IMR-90 (cell line): Measurements from ENCODE around the gene DPF3.

Experiments used
- CEBPB ChIP-seq: IDR thresholded peaks from 2 replicates; pipeline ENCODE4 v1.6.1; 2012; ENCODE audit warnings: low read depth, low read length, improper control_type of control experiment
- TF ChIP-seq, protein P1 (sequence below): conservative IDR thresholded peaks from 2 replicates; pipeline ENCODE4 v1.5.1; 2012; ENCODE audit warnings: mild to moderate bottlenecking, low read depth, low read length, improper control_type of control experiment

DNA sequence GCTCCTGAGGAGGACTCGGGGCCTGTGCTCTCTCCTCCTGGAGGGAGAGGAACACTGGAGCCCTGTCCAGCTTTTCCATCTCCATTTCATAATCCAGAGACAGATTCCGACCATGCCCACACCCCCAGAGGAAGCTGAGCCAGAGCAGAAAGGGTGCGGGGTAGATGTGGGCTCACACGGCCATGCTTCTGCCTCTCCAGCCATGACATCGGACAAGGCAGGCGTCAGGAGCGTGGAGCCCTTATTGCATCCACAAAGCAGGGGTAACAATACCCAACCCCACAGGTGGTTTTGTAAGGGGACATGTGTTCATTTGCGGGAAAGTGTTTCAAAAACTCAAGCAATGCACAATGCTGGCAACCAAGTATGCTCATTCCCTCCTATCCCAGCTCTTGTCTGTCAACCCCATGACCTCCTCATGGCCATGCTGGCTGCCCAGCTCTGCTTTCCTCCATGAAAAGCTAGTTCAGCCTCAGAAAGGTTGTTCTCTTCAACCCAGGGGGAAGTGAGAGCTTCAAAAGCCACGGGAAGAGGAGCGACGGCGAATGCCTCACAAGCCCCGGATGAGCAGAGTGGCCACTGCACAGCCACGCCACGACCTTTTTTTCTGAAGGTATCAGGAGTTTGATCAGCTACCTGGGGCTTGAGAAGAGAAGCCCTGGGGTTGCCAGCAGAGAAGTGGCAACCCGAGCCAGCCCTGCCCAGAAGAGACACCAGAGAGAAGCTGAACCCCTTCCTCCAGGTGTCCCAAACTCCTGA, 161.7 kb downstream of the DPF3 start:
- TF ChIP-seq, protein P1, sequence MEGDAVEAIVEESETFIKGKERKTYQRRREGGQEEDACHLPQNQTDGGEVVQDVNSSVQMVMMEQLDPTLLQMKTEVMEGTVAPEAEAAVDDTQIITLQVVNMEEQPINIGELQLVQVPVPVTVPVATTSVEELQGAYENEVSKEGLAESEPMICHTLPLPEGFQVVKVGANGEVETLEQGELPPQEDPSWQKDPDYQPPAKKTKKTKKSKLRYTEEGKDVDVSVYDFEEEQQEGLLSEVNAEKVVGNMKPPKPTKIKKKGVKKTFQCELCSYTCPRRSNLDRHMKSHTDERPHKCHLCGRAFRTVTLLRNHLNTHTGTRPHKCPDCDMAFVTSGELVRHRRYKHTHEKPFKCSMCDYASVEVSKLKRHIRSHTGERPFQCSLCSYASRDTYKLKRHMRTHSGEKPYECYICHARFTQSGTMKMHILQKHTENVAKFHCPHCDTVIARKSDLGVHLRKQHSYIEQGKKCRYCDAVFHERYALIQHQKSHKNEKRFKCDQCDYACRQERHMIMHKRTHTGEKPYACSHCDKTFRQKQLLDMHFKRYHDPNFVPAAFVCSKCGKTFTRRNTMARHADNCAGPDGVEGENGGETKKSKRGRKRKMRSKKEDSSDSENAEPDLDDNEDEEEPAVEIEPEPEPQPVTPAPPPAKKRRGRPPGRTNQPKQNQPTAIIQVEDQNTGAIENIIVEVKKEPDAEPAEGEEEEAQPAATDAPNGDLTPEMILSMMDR: no peak
- TF ChIP-seq CEBPB: no peak
